Activated CD4-positive, alpha-beta T cell treated with anti-CD3 and anti-CD28 coated beads for 1 hour (primary cell): ENCODE data around the gene SEL1L.
"Not testable (repeated sequence)": the region's sequence is repeated elsewhere in the genome, so short reads cannot be mapped to it uniquely, and the experiment has no call there.

Source experiments
- DNase-seq: peaks from one replicate; pipeline ENCODE4 v3.0.0-alpha.2; 2020

Gene SEL1L

DNA sequence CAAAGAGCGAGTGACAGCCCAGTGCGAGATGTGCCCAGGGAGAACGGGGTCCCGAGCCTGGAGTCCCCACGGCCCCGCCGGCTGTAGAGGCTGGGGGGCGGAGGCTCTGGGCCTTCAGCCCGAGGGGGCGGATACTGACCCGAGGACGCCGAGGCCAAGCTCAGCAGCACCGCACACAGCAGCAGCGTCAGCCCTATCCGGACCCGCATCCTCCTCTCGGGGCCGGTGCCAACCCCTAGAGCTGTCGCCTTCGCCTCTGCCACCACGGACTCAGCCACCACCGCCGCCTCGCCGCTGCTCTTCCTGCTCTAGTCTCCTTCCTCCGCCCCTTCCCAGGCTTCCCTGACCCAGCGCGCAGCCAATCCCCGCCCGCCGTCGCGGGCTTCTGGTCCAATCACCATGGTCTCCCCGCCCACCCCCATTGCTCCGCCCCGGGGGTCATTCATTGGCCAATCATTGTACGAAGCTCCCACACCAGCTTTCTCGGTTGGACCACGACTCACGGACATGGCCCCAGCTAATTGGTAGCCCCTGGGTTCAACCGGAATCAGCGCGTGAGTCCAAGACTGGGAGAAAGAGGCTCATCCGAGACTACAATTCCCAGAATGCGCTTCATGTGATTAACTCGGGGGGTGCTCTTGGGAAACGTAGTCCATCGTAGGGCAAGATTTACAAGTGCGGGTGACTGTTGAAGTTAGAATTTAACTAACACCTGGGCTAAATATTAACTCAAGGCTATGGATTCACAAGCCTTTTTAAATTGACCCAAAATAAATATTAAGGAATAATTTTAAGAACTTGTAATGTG lies at the start of gene SEL1L:
TSS of gene SEL1L (minus strand) at position 318 of the 808 bp plus-strand sequence. CDS start at position 209, 109 bp downstream.
- peak; percentile 98 for DNase-seq

DNA sequence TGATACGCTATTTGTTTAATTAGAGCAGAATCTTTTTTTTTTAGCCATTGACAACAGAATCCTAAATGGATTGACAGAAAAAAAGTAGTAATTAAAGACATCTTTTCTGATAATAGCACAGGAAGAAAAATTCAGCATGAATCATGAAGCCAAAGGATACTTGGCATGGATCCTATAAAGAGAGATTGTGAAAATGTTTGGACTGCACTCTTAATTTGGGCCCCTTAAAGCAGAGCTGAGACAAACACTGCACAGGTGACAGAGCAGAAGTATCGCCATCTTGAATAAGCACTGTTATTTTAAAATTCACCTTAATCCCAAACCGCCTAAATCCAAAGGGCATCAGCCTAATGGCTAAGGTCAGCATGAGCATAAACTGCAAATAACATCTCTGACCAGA lies 48.8 kb upstream of the SEL1L start:
- no peak for DNase-seq

DNA sequence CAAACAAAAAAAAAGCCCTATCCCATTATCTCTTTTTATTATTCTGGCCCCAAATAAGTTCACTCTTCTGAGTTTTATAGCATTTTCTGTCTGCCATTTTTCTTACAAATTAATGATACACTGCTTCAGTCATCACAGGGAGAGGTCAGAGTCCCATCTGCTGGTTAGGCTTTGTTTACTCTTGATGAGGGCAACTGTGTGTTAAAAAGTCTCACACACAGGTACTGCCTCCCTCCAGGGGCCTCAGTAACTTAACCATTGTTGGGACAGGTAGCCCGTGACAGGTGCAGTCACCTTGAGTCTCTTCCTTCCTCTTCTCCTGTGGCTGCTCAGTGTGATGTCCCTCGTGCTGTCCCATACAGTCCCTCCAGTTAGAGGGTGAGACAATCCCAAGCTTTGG lies 45.5 kb upstream of the SEL1L start:
- no peak for DNase-seq

DNA sequence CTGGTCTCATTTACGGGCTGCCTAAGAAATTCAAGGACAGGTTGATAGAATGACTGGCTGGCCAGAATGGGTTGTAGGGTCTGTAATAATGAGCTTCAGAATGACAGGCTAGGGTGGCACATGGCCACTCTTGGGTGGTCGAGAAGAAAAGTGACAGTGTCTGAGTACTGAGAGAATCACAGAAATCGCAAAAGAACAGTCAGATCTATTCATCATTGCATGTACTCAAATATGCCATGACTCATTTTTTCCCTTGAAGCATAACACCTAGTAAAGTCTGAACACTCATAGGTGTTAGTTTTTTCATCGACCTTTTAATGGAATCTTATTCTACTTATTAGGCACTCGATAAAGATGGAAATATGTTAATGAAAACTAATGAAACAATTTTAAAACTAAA lies 37.8 kb upstream of the SEL1L start:
- DNase-seq = no peak

DNA sequence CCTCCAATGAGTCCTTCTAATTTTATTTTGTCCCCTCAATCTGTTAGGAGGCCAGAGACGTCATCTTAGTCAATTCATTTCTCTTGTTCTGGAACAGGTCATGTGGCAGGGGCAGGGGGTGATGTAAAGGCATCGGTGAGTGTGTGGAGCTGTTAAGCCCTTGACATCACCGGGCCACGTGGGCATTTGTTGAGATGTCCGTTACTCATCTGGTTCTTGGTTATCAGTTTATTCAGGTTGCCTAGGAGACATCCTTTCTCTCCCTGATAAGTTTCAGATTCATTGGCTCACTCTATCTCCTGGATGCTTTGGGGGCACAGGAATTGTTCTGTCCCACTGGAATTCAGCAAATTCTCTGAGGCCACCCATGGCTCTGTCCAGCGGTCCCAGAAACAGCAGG lies 33.6 kb upstream of the SEL1L start:
- no peak for DNase-seq

DNA sequence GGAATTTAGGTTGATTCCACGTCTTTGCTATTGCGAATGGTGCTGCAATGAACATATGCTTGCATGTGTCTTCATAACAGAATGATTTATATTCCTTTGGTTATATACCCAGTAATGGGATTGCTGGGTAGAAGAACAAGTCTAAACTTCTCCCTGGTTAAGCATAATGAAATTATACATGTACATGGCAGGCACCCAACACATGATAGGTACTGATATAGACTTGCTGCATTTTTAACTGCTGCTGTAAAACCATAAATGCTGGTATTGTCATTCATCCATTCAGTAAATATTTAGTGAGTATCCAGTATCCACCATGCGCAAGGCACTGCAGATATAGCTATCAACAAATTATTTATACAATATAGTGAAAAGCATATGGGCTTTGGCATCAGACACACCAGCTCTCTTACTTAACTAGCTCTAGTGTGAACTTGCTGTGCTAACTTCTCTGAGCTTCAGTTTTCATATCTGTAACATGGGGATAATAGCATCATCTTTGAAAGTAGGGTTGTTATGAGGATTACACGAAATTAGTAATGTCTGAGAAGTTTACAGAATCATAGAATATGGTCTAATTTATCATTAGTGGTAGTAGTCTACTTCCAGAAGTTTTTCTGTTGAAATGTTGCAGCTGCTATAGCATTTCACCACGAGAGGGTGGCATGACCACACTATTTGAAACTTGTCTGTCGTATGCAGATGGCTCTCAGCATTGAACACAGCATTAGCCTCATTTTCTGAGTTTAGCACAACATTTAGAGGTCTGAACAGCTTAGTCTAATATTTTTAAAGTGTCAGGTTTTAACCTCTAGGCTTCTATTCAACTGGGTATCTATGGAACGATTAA lies 32.0 kb upstream of the SEL1L start:
- DNase-seq = no peak

DNA sequence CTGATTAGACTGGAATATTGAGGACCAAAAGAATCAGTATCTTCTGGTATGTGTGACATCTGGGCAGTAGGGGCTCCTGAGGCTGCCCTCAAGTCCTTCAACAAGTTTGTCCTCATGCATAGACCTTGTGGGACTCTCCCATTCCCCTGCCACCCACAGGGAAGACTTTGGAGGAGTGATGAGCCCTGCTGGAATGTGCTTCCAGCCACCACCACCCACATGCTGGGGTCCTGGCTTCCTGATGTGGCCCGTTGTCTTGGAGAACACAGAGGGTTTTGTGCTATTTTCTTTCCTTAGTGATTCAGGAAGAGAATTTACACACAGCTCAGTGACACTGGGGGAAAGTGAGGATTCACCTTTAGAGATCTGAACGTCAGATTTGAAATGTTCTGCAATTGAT lies 29.2 kb upstream of the SEL1L start:
- no peak for DNase-seq

DNA sequence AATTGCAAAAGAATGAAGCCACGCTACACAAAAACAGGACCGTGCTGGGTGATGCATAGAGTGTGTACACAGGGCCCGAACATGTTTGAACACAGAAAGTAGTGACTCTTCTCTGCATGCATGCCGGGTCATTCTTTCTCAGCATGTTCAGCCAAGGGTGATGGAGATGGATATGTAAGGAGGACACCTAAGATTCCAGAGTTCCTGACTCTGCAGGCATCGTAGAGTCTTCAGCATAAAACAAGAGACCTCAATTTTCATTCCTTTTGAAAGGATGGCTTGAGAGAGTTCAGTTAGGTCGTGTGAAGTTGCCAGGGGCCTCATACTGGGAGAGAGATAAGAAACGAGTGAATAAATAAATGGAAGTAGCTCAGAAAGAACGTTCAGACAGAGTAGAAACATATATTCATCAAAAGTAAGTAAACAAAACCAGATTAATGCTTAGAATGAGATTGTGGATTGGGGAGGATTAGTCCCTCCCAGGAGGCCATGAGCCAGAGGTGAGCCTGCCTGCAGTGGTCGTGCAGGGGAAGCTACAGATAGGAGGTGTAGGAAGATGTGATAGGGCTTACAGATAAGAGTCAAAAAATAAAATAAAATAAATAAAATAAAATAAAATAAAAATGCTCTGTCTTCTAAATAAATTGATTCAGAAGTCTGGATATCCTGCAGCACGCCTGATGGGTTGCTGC lies 27.6 kb upstream of the SEL1L start:
- no peak for DNase-seq

DNA sequence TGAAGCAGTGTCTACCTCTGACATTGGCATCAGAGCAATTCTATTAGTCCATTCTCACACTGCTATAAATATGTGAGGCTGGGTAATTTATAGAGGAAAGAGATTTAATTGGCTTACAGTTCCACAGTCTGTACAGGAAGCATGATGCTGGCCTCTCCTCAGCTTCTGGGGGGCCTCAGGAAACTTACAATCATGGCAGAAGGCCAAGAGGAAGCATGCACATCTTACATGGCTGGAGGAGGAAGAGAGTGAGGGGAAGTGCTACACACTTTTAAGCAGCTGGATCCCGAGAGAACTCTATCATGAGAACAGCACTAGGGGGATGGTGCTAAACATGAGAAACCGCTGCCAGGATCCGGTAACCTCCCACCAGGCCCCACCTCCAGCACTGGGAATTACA lies 25.7 kb upstream of the SEL1L start:
- DNase-seq = no peak

DNA sequence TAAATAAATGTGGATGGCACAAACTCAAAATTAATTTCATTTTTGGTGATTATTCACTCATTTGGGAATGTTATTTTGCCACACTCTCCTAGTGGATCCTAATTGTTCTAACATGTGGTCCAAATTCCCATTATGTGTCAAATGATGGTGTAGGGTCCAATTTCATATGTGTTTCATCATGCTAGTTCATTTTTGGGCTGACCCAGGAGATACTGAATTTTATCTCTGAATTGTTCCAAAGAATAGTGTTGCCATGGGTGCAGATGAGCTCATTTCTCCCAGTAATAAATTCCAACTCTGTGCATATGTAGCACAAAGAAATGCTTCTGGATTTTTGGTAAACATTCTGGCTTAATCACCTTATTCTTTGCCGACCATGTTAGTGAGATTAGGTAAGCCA lies 23.5 kb upstream of the SEL1L start:
- DNase-seq = no peak

DNA sequence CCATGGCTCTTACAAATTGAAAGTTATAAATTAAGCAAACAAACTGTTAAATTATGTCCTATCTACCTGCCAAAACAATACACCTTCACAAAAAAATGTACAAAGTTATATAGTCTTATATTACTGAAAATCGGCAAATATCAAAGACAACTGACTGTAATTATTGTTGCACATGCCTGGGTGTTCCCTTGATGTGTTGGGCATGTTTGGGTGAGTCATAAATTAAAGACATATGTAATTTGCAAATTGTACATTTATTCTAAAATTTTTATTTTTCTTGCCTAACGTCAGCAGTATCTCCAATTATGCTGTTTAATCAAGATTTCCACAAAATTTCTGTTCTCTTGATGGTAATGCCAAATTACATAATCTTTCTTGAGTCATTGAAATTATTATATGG lies 22.0 kb upstream of the SEL1L start:
- DNase-seq = no peak

DNA sequence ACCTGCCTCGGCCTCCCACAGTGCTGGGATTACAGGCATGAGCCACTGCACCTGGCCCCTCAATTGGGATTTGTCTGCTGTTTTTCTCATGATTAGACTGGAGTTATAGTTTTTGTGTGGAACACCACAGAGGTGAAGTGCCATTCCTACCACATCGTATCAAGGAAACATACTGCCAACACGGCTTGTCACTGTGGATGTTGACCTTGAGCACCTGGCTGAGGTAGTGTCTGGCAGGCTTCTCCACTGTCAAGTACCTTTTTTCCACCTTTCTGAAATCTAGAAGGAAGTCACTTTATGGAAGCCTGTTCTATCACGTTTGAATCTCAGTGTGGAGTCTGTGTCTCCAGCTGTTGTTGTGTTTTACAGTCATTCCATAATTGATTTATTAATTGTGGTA lies 21.4 kb upstream of the SEL1L start:
- no peak for DNase-seq

DNA sequence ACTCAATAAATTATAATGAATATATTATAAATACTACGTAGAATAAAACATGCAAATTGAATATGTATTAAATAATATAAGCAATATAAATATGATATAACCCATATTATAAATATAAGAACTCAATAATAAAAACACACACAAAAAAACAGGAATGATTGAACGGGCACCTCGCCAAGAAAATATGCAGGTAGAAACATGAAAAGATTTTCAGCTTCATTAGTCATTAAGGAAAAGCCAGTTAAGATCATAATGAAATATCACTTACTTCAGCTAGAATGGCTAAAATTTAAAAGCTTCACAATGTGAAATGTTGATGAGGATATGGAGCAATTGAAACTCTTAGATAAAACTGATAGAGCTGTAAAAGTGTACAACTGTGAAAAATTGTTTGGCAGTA lies 17.8 kb upstream of the SEL1L start:
- DNase-seq = no peak

DNA sequence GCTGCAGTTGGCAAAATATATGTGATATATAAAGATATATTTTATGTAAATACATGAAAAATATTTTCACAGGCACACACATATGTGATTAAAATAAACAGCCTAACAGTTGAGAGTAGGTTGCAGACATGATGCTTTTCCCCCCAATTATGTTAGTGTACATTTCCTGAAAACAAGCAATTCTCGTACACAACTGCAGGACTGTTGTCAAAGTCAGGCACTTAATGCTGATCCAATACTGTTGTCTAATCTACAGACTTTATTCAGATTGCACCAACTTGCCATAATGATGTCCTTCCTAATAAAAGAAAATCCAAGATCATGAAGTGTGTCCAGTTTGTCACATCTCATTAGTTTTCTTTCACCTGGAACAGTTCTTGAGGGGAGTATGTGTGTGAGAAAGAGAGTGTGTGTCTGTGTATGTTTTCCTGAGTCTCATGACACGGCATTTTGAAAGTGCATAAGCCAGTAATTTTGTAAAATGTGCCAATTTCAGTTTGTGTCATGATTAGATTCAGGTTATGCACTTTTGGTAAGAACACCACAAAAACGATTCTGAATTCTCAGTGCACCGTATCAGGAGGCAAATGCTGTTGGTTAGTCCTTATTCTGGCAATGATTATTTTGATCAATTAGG lies 16.5 kb upstream of the SEL1L start:
- no peak for DNase-seq

DNA sequence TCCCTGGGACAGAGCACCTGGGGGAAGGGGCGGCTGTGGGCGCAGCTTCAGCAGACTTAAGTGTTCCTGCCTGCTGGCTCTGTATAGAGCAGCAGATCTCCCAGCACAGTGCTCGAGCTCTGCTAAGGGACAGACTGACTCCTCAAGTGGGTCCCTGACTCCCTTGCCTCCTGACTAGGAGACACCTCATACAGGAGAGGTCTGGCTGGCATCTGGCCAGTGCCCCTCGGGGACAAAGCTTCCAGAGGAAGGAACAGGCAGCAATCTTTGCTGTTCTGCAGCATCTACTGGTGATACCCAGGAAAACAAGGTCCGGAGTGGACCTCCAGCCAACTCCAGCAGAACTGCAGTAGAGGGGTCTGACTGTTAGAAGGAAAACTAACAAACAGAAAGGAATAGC lies 7.6 kb upstream of the SEL1L start:
- not testable (repeated sequence) for DNase-seq

DNA sequence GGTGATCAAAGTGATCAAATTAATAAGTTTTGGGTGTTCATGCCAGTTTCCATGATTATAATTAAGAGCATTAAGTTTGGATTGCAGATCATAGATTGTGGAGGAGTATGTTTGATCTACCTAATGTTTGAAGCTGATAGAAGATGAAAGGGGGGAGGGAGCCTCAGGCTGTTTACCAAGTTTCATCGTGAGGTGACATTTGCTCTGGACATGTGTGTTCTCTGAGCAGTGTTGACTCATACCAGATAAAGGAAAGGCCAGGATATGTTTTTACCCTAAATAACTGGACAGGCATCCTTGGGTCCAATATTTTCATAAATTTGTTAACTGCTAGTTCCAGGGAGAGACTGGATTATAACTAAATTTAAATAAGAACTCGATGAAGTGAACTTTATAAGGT lies 3.5 kb upstream of the SEL1L start:
- DNase-seq = no peak

DNA sequence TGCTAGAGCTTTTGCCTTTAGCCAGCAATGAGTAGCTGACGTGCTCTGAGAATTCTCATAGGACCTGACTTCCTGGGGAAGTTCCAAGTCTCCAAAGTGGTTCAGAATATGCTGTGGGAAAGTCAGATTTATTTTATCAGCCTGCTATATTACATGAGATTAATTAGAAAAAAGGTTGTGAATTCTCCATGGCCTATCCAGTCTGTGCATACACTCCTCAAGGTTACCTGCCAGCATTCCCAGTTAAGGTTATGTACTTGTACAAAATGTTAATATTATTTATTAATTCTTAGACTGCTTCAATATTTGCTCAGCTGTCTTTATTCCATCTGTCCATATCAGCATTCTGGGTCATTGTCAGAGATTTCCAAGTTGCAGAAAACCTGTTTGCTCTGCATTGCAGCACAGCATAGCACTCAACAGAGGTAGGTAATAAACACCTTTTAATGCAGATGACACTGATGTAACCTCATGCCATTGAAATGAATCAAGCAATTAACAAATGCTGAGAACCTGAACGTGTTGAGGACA lies 2.7 kb upstream of the SEL1L start:
- DNase-seq = no peak

DNA sequence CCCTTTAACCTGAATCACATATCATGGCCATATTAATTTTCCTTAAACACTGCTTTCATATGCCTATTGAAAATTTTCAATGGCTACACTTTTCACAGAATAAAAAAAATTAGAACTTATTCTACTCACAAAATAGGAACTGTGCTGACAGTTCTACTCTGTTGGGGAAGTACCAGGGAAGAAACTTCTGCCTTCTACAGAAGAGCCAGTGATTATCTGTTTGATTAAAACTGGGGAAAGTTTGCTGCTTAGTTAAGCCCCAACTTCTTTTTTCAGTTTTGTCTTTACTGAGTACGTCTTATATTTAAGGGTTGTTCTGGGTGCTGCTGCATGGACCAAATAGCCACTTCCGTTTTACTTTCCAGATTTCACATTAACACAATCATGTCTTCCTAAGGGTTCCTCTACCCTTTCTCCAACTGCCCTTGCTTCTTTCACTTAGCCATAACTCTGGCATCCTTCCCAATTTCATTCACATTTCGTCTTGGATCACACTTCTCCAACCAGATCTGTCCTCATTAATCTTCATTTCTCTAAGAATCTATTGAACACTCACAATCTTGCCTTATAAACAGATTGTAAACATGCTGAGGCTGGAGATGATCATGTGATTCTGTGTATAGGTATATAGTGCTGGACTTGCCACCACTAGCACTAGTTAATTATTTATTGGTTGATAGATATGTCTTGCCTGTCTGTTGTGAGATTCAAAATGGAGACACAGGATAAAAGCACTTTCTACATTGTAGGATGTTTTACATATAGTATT lies 1.9 kb upstream of the SEL1L start:
- no peak for DNase-seq

DNA sequence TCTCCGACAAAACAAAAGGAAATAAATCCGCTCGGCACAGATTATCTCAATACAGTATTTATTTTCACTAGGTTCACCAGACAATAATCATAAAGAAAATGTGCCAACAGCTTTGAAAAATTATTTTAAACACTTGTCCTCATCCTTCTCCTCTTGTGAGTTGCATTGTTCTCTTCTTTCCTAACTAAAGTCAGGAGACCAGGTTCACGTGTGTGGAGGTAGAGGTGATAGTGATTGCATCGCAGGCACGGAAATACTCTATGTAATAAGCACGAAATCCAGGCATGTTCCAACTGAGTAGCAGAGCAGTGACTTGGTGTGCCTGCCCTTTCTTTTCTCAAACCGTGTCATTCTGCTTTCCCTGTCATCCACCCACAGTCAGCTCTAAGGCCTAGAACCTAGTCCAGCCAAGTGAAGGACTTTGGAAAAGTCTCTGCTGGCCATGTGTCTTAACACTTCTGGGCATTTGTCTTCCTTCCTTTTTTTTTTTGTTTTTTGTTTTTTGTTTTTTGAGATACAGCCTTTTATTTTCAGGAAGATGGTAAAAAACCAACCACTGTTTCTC lies 939 bp upstream of the SEL1L start:
- no peak for DNase-seq

DNA sequence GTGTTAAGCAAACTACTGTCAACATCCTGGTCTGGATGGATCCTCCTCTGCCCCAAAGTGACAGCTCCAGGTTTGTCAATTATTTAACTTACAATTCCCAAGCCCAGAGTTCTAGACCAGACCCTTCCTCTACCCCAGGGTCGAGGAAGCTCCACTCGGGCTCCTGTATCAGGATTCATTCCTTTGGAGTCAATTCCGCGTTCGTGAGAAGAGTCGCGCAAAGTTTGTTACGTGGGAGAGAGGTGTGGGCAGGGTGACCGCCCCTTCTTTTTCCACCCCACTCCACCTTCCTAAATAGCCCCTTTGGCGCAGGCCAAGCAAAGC lies 479 bp downstream of the SEL1L start:
- DNase-seq = no peak

DNA sequence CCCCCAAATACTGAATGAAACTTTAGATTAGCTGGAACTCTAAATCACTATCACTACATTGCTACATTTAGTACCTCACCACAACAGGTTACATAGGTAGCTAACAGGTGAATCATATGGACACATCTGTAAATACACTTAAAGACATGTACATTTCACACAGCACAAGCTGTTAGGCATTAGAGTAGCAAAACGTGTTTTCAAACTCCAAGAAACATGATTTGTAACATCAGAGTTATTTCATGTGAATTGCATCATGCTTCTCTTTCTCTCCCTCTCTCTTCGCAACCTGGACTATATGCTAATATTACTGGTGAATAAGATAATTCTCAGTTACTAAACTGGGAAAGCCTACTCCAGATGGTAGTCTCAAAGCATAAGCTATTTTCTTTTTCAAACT lies 4.3 kb downstream of the SEL1L start:
- no peak for DNase-seq

DNA sequence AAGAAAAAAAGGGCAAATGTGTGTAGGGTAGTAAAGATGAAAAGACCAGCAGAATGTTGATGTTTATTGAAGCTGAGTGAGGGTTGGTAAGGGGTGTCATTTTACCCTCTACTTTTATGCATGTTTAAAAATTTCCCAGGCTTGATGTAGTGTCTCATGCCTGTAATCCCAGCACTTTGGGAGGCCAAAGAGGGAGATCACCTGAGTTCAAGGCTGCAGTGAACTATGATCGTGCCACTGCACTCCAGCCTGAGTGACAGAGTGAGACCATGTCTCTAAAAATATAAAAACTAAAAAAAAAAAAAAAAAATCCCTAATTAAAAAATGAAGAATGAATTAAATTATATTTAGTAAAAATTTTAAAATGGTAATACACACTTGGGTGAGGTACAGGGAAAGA lies 8.5 kb downstream of the SEL1L start:
- no peak for DNase-seq
